Chondrocyte (in vitro differentiated cells): ENCODE measurements around the gene MCOLN2. TPM values are rescaled to one million over a fixed set of nuclear protein-coding genes. Genes with fewer than 3 reads are reported as not detected.

Experiments used
- DNase-seq: peaks from one replicate; pipeline ENCODE4 v3.0.0; 2021; ENCODE audit warnings: mixed read lengths, low spot score
- H3K27ac Mint-ChIP-seq: one replicate; pipeline ENCODE4 v1.8.0; 2021; ENCODE audit warnings: mild to moderate bottlenecking, moderate library complexity, mixed read lengths; ENCODE audit not compliant: unreplicated experiment
- H3K27me3 Mint-ChIP-seq: 2 replicates; pipeline ENCODE4 v1.8.0; 2021; ENCODE audit warnings: low read depth, mixed read lengths
- H3K36me3 Mint-ChIP-seq: 2 replicates; pipeline ENCODE4 v1.8.0; 2021; ENCODE audit warnings: low read depth, mixed read lengths
- H3K4me1 Mint-ChIP-seq: 2 replicates; pipeline ENCODE4 v1.8.0; 2021; ENCODE audit warnings: low read depth, mild to moderate bottlenecking, mixed read lengths
- H3K4me3 Mint-ChIP-seq: one replicate; pipeline ENCODE4 v1.8.0; 2021; ENCODE audit warnings: mild to moderate bottlenecking, moderate library complexity, mixed read lengths; ENCODE audit not compliant: unreplicated experiment
- H3K9me3 Mint-ChIP-seq: 2 replicates; pipeline ENCODE4 v1.8.0; 2021; ENCODE audit warnings: low read depth, mixed read lengths
- CTCF ChIP-seq: fragments of 200-600 bp; sonication (generic); IDR thresholded peaks from 2 replicates; pipeline ENCODE4 v1.5.0; 2021; ENCODE audit warnings: antibody characterized with exemption, mild to moderate bottlenecking, moderate library complexity
- total RNA-seq: library from RNA; stranded (reverse); gene quantifications from 3 replicates; pipeline ENCODE4 v1.2.1, GENCODE V29; 2021

Gene MCOLN2
- total RNA-seq, 1 donor from 2014 or later = not detected

GRCh38 chr1:84985365-84985764, 11.5 kb downstream of the MCOLN2 start:
- peaks cover 47% of the 10 kb centered on the region for H3K27me3 Mint-ChIP-seq
- H3K27ac Mint-ChIP-seq = no peak overlapping the region
- no peak overlapping the region for H3K4me3 Mint-ChIP-seq

GRCh38 chr1:84982395-84982794, 14.5 kb downstream of the MCOLN2 start:
- DNase-seq = no peak
- no peak for TF ChIP-seq CTCF
- Mint-ChIP-seq H3K9me3 (peaks cover 19% of the 10 kb centered on the region), H3K27me3 (peaks cover 61% of the 10 kb centered on the region), H3K27ac (no peak overlapping the region), H3K4me3 (no peak overlapping the region), H3K36me3 (peaks cover 6% of the 10 kb centered on the region), H3K4me1 (no peaks in the 10 kb centered on the region)

More at GRCh38 chr1:84985365-84985764, 11.5 kb downstream of the MCOLN2 start:
- Mint-ChIP-seq H3K4me1 (no peaks in the 10 kb centered on the region), H3K36me3 (peaks cover 1% of the 10 kb centered on the region), H3K9me3 (no peaks in the 10 kb centered on the region)
- DNase-seq = no peak
- TF ChIP-seq CTCF = no peak

GRCh38 chr1:84975035-84975434, 21.9 kb downstream of the MCOLN2 start:
- no peak for DNase-seq
- TF ChIP-seq CTCF = no peak
- peaks cover 8% of the 10 kb centered on the region for H3K36me3 Mint-ChIP-seq
- no peak overlapping the region for H3K4me3 Mint-ChIP-seq
- H3K9me3 Mint-ChIP-seq = peaks cover 25% of the 10 kb centered on the region
- H3K27me3 Mint-ChIP-seq = peaks cover 42% of the 10 kb centered on the region
- H3K27ac Mint-ChIP-seq = no peak overlapping the region
- peaks cover 9% of the 10 kb centered on the region for H3K4me1 Mint-ChIP-seq

- Mint-ChIP-seq H3K4me1 (peaks cover 9% of the 10 kb centered on the region), H3K9me3 (peaks cover 15% of the 10 kb centered on the region), H3K27ac (no peak overlapping the region), H3K36me3 (peaks cover 4% of the 10 kb centered on the region), H3K27me3 (peaks cover 33% of the 10 kb centered on the region), H3K4me3 (no peak overlapping the region)
- TF ChIP-seq CTCF = no peak
- DNase-seq = no peak
Observed at GRCh38 chr1:84973498-84974334, 23.2 kb downstream of the MCOLN2 start.

GRCh38 chr1:84972377-84972987, 24.4 kb downstream of the MCOLN2 start:
- Mint-ChIP-seq H3K4me3 (no peak overlapping the region), H3K27ac (no peak overlapping the region), H3K9me3 (peaks cover 7% of the 10 kb centered on the region), H3K4me1 (peaks cover 9% of the 10 kb centered on the region), H3K27me3 (peaks cover 28% of the 10 kb centered on the region), H3K36me3 (peaks cover 4% of the 10 kb centered on the region)
- no peak for TF ChIP-seq CTCF
- DNase-seq = no peak
